Measurements from ENCODE around the gene KRT71.

GRCh38 chr12:52579468-52580465 is 26.8 kb upstream of the KRT71 start:
- TF ChIP-seq CTCF (IDR thresholded peaks at IDR 0.05), result no peak
- TF ChIP-seq POLR2AphosphoS5 (IDR thresholded peaks at IDR 0.05), result no peak
- no peak for TF ChIP-seq POLR2A (IDR thresholded peaks at IDR 0.05)
- TF ChIP-seq EP300 (IDR thresholded peaks at IDR 0.05), result no peak
